ENCODE data around the gene OLFM2.
"Not testable (repeated sequence)": the region's sequence is repeated elsewhere in the genome, so short reads cannot be mapped to it uniquely, and the experiment has no call there.

The OLFM2 gene

GRCh38 chr19:9936326-9937000 lies at the start of gene OLFM2:
Gene OLFM2, minus strand, starts transcription at chr19:9936515. Its CDS starts 149 bp downstream, at chr19:9936366.
- no peak for DNase-seq (ENCODE audit: low read depth in 2 of 2)

- no peak for DNase-seq (ENCODE audit: low read depth in 2 of 2)
Measured at GRCh38 chr19:9981406-9982260, 45.3 kb upstream of the OLFM2 start.

- no peak for DNase-seq (ENCODE audit: low read depth in 2 of 2)
Measured at GRCh38 chr19:9972103-9972502, 35.8 kb upstream of the OLFM2 start.

GRCh38 chr19:9971166-9971897 lies 35.0 kb upstream of the OLFM2 start:
- no peak for DNase-seq (ENCODE audit: low read depth in 2 of 2)

DNA sequence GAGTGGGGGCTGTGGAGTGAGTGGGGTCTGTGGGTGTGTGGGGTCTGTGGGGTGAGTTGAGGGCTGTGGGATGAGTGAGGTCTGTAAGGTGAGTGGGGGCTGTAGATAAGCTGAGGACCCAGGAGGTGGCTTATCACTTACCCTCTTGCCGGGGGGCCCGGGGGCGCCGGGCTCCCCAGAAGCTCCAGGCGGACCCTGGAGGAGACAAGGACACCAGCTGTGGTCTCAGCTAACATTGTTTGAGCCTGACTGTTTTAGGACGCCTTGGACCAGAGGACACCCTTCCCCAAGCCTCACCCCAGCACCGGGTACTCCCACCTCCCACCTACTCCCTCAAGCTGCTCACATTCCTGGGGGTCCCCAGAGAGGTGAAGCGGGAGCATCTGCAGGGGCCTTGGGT lies 34.2 kb upstream of the OLFM2 start:
- no peak for DNase-seq (ENCODE audit: low read depth in 2 of 2)

- no peak for DNase-seq (ENCODE audit: low read depth in 2 of 2)
Measured at GRCh38 chr19:9969688-9969975, 33.3 kb upstream of the OLFM2 start.

GRCh38 chr19:9968820-9969687 lies 32.7 kb upstream of the OLFM2 start:
- DNase-seq (ENCODE audit: low read depth in 2 of 2), result no peak

GRCh38 chr19:9967326-9967725 lies 31.0 kb upstream of the OLFM2 start:
- no peak for DNase-seq (ENCODE audit: low read depth in 2 of 2)

- DNase-seq (ENCODE audit: low read depth in 2 of 2), result no peak
Measured at GRCh38 chr19:9966448-9966847, 30.1 kb upstream of the OLFM2 start.

GRCh38 chr19:9966024-9966423 lies 29.7 kb upstream of the OLFM2 start:
- DNase-seq (ENCODE audit: low read depth in 2 of 2), result no peak

- DNase-seq (ENCODE audit: low read depth in 2 of 2), result no peak
Measured at GRCh38 chr19:9962623-9963290, 26.4 kb upstream of the OLFM2 start.

GRCh38 chr19:9961103-9961502 lies 24.8 kb upstream of the OLFM2 start:
- DNase-seq (ENCODE audit: low read depth in 2 of 2), result no peak

GRCh38 chr19:9958379-9958821 lies 22.1 kb upstream of the OLFM2 start:
- DNase-seq (ENCODE audit: low read depth in 2 of 2), result no peak

DNA sequence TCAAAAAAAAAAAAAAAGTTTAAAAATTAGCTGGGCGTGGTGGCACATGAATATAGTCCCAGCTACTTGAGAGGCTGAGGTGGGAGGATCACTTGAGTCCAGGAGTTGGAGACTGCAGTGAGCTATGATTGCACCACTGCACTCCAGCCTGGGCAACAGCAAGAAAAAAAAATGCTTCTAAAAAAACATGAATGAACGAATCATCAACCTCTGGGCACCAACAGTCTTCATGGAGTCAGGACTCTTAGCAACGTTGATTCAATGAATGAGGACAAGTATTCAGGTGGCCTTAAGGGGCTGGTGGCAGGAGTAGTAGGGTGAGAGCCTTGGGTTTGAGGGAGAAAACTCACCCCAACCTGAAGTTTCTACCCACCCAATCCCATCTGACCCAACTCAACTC lies 20.6 kb upstream of the OLFM2 start:
- DNase-seq (ENCODE audit: low read depth in 2 of 2), result no peak

GRCh38 chr19:9953802-9954542 lies 17.7 kb upstream of the OLFM2 start:
- no peak for DNase-seq (ENCODE audit: low read depth in 2 of 2)

DNA sequence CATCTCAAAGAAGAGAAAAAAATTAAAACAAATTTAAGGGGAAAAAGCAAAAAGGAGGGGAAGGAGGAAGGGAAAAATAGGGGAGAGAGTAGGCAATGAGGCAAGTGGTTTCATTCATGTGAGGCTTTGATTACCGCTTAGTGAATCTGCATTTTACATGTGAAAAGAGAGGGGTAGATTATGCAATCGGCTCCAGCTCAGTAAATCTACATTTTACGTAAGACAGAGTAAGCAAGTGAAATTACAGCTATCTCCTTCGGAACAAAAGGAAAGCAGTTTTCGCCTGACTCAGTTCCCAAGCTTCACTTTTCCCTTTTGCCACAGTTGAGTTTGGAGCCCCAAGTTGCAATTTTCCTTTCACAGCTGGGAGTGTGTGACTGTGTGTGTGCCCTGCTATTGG lies 16.0 kb upstream of the OLFM2 start:
- no peak for DNase-seq (ENCODE audit: low read depth in 2 of 2)

GRCh38 chr19:9947441-9947840 lies 11.1 kb upstream of the OLFM2 start:
- DNase-seq (ENCODE audit: low read depth in 2 of 2), result no peak

GRCh38 chr19:9946528-9947125 lies 10.3 kb upstream of the OLFM2 start:
- DNase-seq (ENCODE audit: low read depth in 2 of 2), result not testable (repeated sequence)

GRCh38 chr19:9945319-9945966 lies 9.1 kb upstream of the OLFM2 start:
- DNase-seq (ENCODE audit: low read depth in 2 of 2), result no peak
